Panc1 (cell line): ENCODE measurements around the gene AURKB. TPM values are rescaled to one million over a fixed set of nuclear protein-coding genes. Genes with fewer than 3 reads are reported as not detected.

ENCODE experiments used
- ATAC-seq: fragments of 200-7000 bp; cut with Tn5 transposase; 2 replicates; pipeline ENCODE4 v1.9.1; 2020; ENCODE audit warnings: mild to moderate bottlenecking, moderate library complexity
- BruUV-seq: library from RNA; stranded (reverse); fragments of 400-500 nt; replicated peaks from 2 replicates; lab custom pipeline; 2021; lab: Mats Ljungman, UMichigan
- CTCF ChIA-PET: fragments of 300-600 bp; sonication (Branson Sonifier 250); formaldehyde crosslinking; loops from one replicate; lab custom pipeline; 2022; ENCODE audit warnings: antibody characterized with exemption; lab: Charles Lee
- POLR2A ChIA-PET: fragments of 300-600 bp; sonication (Branson Sonifier 250); formaldehyde crosslinking; loops from one replicate; lab custom pipeline; 2022; ENCODE audit warnings: antibody characterized with exemption; lab: Charles Lee
- DNase-seq: peaks from one replicate; pipeline ENCODE4 v3.0.0-alpha.2; 2010; ENCODE audit warnings: low read depth, low spot score
- H3K27ac ChIP-seq: 2 replicates; pipeline ENCODE4 v1.5.1; 2011; ENCODE audit warnings: mild to moderate bottlenecking, low read length, inconsistent platforms
- H3K27me3 ChIP-seq: fragments of 200-500 bp; sonication (Bioruptor generic); 2 replicates; pipeline ENCODE4 v1.6.0; 2014; ENCODE audit warnings: low read length, inconsistent platforms; ENCODE audit not compliant: control insufficient read depth, insufficient read depth
- H3K36me3 ChIP-seq: fragments of 200-500 bp; sonication (Bioruptor generic); 2 replicates; pipeline ENCODE4 v1.5.1; 2014; ENCODE audit warnings: inconsistent platforms, mild to moderate bottlenecking, low read length, moderate library complexity; ENCODE audit not compliant: control insufficient read depth, insufficient read depth
- H3K4me1 ChIP-seq: 2 replicates; pipeline ENCODE4 v1.5.1; 2011; ENCODE audit warnings: inconsistent platforms, mild to moderate bottlenecking, low read length, moderate library complexity; ENCODE audit not compliant: control insufficient read depth, insufficient read depth
- H3K4me3 ChIP-seq, 2 experiments: 2 replicates each; pipeline ENCODE4 v1.5.1; 2011 to 2012; ENCODE audit warnings: low read depth in 2 of 2, low read length in 2 of 2, mild to moderate bottlenecking in 2 of 2, inconsistent platforms in 1 of 2, moderate library complexity in 1 of 2
- H3K9me3 ChIP-seq: fragments of 200-500 bp; sonication (Bioruptor generic); 2 replicates; pipeline ENCODE4 v1.5.1; 2014; ENCODE audit warnings: low read depth, mild to moderate bottlenecking, inconsistent platforms, low read length, moderate library complexity; ENCODE audit not compliant: control insufficient read depth, insufficient read depth
- POLR2AphosphoS5 ChIP-seq: IDR thresholded peaks from 2 replicates; pipeline ENCODE4 v1.6.1; 2012; ENCODE audit warnings: mild to moderate bottlenecking, low read depth, low read length, moderate library complexity
- SIN3A ChIP-seq: IDR thresholded peaks from 2 replicates; pipeline ENCODE4 v1.6.1; 2012; ENCODE audit warnings: low read depth, mild to moderate bottlenecking, low read length, moderate library complexity, borderline replicate concordance; ENCODE audit not compliant: insufficient read depth
- TCF7L2 ChIP-seq: IDR thresholded peaks from 2 replicates; pipeline ENCODE4 v1.6.1; 2011; ENCODE audit warnings: mild to moderate bottlenecking, low read depth, low read length, inconsistent platforms
- in situ Hi-C: cut with HindIII; loops from 2 replicates; pipeline ENCODE4 v1.10.0; 2016; ENCODE audit warnings: low sequenced_read_pairs, low pct_unique_long_range_greater_than_20kb
- intact Hi-C: fragments of 100-400 bp; cut with micrococcal nuclease; formaldehyde crosslinking; loops from one replicate; pipeline ENCODE4 v1.10.0; 2022; ENCODE audit not compliant: unreplicated experiment
- total RNA-seq: library from RNA; stranded (reverse); gene quantifications from one replicate; pipeline ENCODE4 v1.2.1, GENCODE V29; 2021; ENCODE audit not compliant: unreplicated experiment
- TF ChIP-seq, protein P1 (sequence below), 2 experiments: IDR thresholded peaks; 2 replicates each; pipeline ENCODE4 v1.6.1; 2011 to 2012; ENCODE audit warnings: low read depth in 2 of 2, control low read depth in 1 of 2, low read length in 1 of 2, mild to moderate bottlenecking in 1 of 2, moderate library complexity in 1 of 2; ENCODE audit not compliant: insufficient read depth in 1 of 2
- TF ChIP-seq, protein P2 (sequence below): fragments of 450-650 bp; IDR thresholded peaks from 2 replicates; pipeline ENCODE4 v1.5.1; 2017; ENCODE audit warnings: mild to moderate bottlenecking

AURKB gene
- total RNA-seq, 1 experiment from 2014 or later, result 85.8 TPM

DNA sequence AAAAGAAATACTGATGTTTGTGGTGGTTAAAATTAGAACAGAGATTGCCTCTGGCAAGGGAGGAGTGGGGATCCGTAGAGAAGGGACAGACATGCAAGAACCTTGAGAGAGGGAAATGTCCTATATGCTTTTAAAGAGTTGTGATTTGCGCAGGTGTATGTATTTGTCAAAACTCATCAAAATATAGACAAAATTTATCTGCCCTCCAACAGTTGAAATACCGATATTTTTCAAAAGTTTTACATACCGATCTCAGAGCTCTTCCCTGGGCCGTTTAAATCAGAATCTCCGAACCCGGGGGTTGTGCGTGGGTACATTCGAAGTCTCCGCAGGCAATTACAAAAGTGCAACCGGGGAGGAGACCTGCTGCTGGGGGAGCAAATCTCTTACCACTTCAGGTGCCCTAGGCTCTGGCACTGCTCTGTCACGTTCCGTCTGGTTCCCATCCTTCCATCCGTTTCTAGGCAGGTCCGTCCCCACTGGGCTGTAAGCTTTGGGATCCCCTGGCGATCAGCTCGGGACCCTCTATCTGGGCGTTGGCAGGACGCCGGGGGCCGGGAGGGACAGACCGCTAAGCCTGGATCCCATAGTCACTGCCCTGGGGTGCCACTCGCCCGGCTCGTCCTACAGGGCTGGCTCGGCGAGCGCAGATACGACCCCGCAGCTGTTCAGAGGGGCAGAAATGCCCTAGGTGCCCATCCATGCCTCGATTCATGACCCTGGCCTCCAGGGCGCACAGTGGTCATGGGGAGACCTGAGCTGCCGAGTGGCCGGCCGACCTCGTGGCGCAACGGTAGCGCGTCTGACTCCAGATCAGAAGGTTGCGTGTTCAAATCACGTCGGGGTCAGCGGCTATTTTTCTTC is 24.6 kb downstream of the AURKB start:
- ChIA-PET POLR2A (no interaction called here), CTCF (no interaction called here)
- Histone ChIP-seq H3K4me1 (peaks cover 10% of the 10 kb centered on the region), H3K9me3 (no peaks in the 10 kb centered on the region), H3K4me3 (peak overlapping the region; percentile 71 to 94), H3K27ac (peak overlapping the region; percentile 85), H3K27me3 (no peaks in the 10 kb centered on the region), H3K36me3 (no peaks in the 10 kb centered on the region)
- TF ChIP-seq, protein P1, sequence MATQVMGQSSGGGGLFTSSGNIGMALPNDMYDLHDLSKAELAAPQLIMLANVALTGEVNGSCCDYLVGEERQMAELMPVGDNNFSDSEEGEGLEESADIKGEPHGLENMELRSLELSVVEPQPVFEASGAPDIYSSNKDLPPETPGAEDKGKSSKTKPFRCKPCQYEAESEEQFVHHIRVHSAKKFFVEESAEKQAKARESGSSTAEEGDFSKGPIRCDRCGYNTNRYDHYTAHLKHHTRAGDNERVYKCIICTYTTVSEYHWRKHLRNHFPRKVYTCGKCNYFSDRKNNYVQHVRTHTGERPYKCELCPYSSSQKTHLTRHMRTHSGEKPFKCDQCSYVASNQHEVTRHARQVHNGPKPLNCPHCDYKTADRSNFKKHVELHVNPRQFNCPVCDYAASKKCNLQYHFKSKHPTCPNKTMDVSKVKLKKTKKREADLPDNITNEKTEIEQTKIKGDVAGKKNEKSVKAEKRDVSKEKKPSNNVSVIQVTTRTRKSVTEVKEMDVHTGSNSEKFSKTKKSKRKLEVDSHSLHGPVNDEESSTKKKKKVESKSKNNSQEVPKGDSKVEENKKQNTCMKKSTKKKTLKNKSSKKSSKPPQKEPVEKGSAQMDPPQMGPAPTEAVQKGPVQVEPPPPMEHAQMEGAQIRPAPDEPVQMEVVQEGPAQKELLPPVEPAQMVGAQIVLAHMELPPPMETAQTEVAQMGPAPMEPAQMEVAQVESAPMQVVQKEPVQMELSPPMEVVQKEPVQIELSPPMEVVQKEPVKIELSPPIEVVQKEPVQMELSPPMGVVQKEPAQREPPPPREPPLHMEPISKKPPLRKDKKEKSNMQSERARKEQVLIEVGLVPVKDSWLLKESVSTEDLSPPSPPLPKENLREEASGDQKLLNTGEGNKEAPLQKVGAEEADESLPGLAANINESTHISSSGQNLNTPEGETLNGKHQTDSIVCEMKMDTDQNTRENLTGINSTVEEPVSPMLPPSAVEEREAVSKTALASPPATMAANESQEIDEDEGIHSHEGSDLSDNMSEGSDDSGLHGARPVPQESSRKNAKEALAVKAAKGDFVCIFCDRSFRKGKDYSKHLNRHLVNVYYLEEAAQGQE (IDR thresholded peaks at IDR 0.05; ENCODE audit: insufficient read depth in 1 of 2, low read depth in 2 of 2, low read length in 1 of 2), result peak in 1 of 2 experiments; percentile 65; a peak in 2 of 4 replicates
- TF ChIP-seq TCF7L2 (no peak), POLR2AphosphoS5 (no peak; the same call in 1 of the 2 replicates), SIN3A (no peak)
- TF ChIP-seq, protein P2, sequence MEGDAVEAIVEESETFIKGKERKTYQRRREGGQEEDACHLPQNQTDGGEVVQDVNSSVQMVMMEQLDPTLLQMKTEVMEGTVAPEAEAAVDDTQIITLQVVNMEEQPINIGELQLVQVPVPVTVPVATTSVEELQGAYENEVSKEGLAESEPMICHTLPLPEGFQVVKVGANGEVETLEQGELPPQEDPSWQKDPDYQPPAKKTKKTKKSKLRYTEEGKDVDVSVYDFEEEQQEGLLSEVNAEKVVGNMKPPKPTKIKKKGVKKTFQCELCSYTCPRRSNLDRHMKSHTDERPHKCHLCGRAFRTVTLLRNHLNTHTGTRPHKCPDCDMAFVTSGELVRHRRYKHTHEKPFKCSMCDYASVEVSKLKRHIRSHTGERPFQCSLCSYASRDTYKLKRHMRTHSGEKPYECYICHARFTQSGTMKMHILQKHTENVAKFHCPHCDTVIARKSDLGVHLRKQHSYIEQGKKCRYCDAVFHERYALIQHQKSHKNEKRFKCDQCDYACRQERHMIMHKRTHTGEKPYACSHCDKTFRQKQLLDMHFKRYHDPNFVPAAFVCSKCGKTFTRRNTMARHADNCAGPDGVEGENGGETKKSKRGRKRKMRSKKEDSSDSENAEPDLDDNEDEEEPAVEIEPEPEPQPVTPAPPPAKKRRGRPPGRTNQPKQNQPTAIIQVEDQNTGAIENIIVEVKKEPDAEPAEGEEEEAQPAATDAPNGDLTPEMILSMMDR, result no peak
- peak; percentile 27 for ATAC-seq
- intact Hi-C loops (no loop called here), in situ Hi-C loops (no loop called here)
- no TSS peak for BruUV-seq
- DNase-seq, result no peak

DNA sequence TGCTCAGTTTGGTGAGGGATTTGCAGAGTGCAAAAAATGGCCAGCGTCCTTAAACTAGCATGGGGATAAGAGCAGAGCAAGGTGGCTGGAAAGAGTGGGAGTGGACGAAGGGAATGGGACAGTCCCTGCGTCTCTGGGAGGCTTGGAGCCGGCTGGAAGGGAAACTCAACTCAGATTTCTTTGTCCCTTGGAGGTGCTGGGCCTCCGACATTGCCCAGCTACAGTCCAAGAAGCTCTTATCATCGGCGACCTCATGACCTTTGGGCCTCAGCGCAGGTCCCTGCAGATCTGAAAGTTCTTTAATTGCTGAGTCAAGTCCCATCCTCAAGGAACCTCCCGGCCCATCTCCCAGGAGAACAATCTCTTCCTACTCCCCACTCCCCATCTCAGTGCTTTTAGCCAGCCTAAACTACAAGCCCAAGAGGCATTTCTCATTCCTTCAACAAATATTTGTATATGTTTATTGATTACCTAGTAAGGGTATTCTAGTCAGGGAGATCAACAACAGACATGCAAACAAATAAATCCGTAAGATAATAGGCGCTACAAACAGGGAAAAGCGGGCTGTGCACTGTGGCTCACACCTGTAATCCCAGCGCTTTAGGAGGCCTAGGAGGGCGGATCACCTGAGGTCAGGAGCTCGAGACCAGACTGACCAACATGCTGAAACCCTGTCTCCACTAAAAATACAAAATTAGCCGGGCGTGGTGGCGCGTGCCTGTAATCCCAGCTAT is 33.2 kb downstream of the AURKB start:
- DNase-seq, result no peak
- intact Hi-C loops, result no loop called here
- no peaks in the 10 kb centered on the region for H3K36me3 ChIP-seq
- no peak for ATAC-seq
- no peaks in the 10 kb centered on the region for H3K9me3 ChIP-seq
- no TSS peak for BruUV-seq
- H3K27ac ChIP-seq, result peak overlapping the region; percentile 96
- CTCF ChIA-PET, result no interaction called here
- in situ Hi-C loops, result no loop called here
- peaks cover 18% of the 10 kb centered on the region for H3K4me1 ChIP-seq
- H3K4me3 ChIP-seq, result peak overlapping the region; percentile 58 to 66
- POLR2A ChIA-PET, result interaction anchor here (0.6 kb wide), 1 partner anchor 413 kb away, joined by 4 read pairs; no protein-coding TSS in a partner anchor
- TF ChIP-seq POLR2AphosphoS5 (no peak), SIN3A (no peak), TCF7L2 (no peak)
- TF ChIP-seq, protein P2, result no peak
- TF ChIP-seq, protein P1 (IDR thresholded peaks at IDR 0.05; ENCODE audit: insufficient read depth in 1 of 2, low read depth in 2 of 2, low read length in 1 of 2), result no peak
- H3K27me3 ChIP-seq, result no peaks in the 10 kb centered on the region
